GM12873 (cell line): ENCODE results near the gene SLFN12L.

Source experiments
- TF ChIP-seq, protein P1 (sequence below): IDR thresholded peaks from 2 replicates; pipeline ENCODE4 v1.5.1; 2012; ENCODE audit warnings: low read depth, mild to moderate bottlenecking, moderate library complexity, low read length, control low read depth; ENCODE audit not compliant: insufficient read depth; ENCODE audit errors: missing control alignments

The SLFN12L gene

DNA sequence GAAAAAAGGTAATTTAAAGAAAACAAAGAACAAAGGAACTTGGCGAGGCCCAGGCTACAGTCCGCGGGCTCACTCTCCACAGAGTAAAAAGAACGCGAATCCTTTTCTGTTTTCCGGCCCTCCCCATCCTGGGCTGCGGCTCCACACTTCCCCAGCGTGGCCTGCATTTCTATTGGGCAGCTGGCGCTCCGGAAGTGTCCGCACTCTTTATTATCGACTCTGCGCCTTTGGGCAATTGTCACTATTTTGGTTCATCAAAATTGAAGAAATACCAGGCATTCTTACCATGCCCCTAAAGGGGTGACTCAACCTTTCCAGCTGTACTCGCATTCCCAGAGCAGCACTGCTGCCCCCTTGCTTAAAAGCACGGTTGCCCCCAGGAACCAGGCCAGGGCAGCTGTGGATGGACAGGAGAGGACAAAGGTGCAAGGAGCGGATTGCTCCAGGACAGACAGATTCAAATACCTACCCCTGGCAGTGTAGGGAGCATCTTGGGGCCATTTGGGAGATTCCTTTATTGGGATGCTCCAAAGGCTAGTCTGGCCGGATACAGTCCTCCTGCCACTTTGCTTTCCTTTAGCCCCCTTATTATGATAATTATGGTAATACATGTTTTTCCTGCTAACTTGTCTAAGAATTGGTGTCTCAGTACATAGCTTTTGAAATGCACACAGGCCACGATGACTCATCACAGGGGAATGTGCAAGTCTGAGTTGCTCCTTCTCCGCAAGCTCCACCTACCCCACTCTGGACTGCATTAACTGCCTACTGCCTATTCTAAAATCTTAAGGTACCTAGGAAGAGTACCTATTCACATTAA is 104.2 kb downstream of the SLFN12L start:
- TF ChIP-seq, protein P1, sequence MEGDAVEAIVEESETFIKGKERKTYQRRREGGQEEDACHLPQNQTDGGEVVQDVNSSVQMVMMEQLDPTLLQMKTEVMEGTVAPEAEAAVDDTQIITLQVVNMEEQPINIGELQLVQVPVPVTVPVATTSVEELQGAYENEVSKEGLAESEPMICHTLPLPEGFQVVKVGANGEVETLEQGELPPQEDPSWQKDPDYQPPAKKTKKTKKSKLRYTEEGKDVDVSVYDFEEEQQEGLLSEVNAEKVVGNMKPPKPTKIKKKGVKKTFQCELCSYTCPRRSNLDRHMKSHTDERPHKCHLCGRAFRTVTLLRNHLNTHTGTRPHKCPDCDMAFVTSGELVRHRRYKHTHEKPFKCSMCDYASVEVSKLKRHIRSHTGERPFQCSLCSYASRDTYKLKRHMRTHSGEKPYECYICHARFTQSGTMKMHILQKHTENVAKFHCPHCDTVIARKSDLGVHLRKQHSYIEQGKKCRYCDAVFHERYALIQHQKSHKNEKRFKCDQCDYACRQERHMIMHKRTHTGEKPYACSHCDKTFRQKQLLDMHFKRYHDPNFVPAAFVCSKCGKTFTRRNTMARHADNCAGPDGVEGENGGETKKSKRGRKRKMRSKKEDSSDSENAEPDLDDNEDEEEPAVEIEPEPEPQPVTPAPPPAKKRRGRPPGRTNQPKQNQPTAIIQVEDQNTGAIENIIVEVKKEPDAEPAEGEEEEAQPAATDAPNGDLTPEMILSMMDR: no peak

DNA sequence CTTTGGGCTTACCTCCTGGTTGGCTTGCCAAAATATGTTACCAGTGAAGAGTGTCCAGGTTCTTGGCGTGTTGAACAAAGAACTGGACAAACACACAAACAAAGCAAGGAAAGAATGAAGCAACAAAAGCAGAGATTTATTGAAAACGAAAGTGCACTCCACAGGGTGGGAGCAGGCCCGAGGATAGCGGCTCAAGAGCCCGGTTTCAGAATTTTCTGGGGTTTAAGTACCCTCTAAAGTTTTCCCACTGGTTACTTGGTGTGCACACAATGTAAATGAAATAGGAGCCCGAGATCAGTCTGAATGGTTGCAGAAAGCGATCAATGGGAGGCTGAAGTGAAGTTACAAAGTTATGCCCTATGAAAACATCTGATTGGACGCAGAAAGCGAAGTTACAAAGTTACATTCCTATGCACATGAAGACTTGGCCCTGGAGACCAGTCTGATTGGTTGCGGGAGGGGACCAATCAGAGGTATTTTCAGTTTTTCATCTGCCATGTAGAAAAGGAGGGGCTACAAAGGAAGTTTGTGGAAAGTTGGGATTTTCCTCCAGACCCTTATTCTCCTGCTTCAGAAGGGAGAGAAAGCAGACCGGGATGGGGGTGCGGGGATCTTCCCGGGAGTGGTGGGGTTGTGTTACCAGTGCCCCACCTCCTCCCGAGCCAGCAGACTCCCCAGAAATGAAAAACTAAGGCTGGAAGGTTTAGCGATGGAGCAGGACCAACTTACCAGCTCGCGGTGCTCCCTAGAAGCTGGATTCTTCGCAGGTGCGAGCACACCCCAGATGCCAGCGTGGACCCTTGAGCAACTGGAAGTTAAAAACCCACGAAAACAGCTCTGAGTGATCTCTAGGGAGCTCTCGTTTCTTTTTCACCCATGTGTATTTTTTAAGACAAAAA is 105.1 kb downstream of the SLFN12L start, which contains the start of gene SLFN12:
Gene SLFN12, minus strand, starts transcription at position 325 of the 899 bp plus-strand sequence. CDS start 9,472 bp downstream, outside the sequence.
- TF ChIP-seq, protein P1: no peak

DNA sequence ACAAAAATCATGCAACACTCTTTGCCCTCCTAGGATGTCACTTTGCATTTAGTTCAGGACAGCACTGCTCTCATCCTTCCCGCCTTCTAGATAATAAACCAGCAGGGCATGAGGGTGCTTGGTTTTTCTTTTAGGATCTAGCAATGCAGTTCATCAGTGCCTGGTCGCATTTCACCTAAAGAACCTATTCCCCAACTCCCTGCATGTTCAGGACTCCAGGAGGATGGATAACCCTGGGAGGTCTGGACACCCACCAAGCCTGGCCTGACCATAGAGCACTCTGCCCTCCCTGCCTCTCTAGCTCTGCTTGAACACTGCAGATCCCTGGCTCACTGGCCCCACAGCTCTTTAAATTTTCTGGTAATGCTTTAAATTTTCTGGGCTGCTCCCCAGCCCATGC is 107.8 kb downstream of the SLFN12L start:
- TF ChIP-seq, protein P1: no peak

GRCh38 chr17:35428229-35428628 is 109.2 kb downstream of the SLFN12L start:
- TF ChIP-seq, protein P1: no peak

- TF ChIP-seq, protein P1: no peak
Measured at GRCh38 chr17:35423761-35424160, 113.7 kb downstream of the SLFN12L start.
